NCI-H345 treated with DMSO at 0.1 percent for 48 hours (cell line): ENCODE results near the gene CEP44.
"Not testable (repeated sequence)": the region's sequence is repeated elsewhere in the genome, so short reads cannot be mapped to it uniquely, and the experiment has no call there.

Experiments used
- DNase-seq: peaks from one replicate; lab custom pipeline; 2025; ENCODE audit not compliant: unreplicated experiment; lab: John Stamatoyannopoulos, UW

CEP44 gene

GRCh38 chr4:174318829-174319764 is 35.4 kb downstream of the CEP44 start:
- peak; percentile 4 for DNase-seq

DNA sequence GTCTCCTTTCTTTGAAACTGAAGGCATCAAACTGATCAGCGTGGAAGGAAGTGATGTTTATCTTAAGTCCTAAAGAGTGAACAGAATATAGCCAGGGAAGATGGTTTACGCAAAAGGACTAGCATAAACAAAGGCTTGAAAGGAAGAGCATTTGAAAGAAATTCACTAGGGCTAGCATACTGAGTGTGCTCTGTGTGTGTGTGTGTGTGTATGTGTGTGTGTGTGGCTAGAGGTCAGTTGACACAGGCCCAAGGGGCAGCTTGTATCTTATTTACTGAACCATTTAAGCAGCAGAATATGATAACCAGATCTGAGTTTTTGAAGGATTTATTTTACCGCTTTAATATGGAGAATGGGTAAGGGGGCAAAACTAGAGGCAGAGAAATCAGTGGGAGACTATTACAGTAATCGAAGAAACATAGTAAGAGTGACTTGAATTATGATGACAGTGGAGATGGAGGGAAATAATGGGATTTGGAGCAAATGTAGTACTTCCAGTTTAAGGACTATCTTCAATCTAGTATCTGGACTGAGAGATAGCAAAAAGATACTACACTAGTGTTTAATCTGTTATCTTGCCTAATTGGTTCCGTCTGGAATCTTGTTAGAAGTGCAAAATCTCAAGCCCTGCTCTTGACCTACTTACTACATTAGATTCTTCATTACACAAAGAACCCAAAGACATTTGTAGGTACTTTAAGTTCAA is 36.9 kb downstream of the CEP44 start:
- DNase-seq: no peak

DNA sequence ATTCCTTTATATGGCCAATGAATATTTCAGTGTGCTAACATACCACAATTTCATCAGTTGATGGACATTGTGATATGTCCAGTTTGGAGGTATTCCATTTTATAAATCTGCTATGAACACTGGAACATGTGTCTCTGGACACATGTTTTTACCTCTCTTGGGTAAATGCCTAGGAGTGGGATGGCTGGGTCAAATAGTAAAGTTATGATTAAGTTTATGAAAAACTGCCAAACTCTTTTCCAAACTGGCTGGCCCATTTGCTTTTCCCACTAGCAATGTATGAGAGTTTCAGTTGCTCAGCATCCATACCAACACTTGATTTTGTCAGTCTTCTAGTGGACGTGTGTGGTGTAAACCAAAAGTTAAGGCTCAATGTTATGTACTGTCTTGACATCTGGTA is 40.5 kb downstream of the CEP44 start:
- DNase-seq: no peak

GRCh38 chr4:174324725-174325124 is 41.0 kb downstream of the CEP44 start:
- DNase-seq: no peak

- no peak for DNase-seq
Measured at GRCh38 chr4:174332741-174333493, 49.2 kb downstream of the CEP44 start.

DNA sequence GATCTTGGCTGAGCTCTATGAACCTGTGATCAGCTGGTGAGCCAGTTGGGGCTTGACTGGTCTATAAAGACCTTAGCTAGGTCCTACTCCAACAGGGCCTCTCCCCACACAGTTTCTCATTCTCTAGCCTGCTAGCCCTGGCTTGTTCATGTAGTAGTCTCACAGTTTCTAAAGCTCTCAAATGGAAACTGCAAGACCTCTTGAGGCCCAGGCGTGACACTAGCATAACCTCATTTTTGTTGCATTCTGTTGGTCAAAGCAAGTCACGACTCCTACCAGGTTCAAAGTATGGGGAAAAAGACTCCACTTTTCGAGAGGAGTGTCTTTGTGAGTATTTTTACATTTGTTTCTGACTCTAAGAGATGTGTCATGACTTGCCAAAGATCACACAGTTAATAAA is 50.9 kb downstream of the CEP44 start:
- no peak for DNase-seq

GRCh38 chr4:174340714-174341113 is 57.0 kb downstream of the CEP44 start:
- DNase-seq: no peak

- DNase-seq: no peak
Measured at GRCh38 chr4:174349156-174349555, 65.4 kb downstream of the CEP44 start.

- DNase-seq: no peak
Measured at GRCh38 chr4:174352061-174352819, 68.5 kb downstream of the CEP44 start.

GRCh38 chr4:174357321-174357720 is 73.6 kb downstream of the CEP44 start:
- DNase-seq: no peak

- no peak for DNase-seq
Measured at GRCh38 chr4:174358410-174358809, 74.7 kb downstream of the CEP44 start.

GRCh38 chr4:174358829-174359228 is 75.1 kb downstream of the CEP44 start:
- DNase-seq: no peak

DNA sequence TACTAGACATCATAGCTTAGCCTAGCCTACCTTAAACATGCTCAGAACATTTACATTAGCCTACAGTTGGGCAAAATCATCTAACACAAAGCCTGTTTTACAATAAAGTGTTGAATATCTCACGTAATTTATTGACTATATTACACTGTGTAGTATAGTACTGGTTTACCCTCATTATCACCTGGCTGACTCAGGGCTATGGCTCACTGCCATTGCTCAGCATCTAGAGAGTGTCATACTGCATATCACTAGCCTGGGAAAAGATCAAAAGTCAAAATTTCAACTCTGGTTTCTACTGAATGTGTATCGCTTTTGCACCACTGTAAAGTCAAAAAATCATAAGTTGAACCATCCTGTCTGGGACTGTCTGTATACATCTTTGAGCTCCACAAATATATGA is 78.6 kb downstream of the CEP44 start:
- no peak for DNase-seq

DNA sequence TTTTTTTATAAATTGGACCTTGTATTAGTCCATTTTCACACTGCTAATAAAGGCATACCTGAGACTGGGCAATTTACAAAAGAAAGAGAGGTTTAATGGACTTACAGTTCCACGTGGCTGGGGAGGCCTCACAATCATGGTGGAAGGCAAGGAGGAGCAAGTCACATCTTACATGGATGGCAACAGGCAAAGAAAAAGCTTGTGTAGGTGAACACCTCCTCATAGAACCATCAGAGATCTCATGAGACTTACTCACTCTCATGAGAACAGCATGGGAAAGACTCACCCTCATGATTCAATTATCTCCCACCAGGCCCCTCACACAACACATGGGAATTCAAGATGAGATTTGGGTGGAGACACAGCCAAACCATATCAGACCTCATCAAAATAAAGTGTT is 80.1 kb downstream of the CEP44 start:
- DNase-seq: not testable (repeated sequence)

- peak; percentile 8 for DNase-seq
Measured at GRCh38 chr4:174365018-174365587, 81.4 kb downstream of the CEP44 start.

- no peak for DNase-seq
Measured at GRCh38 chr4:174369985-174370384, 86.3 kb downstream of the CEP44 start.

DNA sequence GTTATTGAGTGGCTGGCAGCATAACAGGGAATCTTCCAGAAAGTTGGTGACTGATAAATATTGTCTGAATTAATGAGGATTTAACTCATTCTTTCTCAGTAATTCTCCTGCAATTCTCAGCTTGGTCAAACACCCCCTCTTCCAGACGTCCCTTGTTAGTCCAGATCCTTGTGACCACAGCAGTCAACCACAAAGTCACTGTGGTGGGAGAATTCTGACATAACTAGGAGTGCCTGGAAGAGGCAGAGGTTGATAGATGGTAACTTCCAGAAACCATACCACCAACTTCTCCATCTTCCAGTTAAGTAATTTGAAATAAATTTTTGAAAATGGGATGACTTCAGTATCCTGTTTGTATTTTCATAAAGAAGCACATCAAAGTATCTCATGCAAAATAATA is 90.1 kb downstream of the CEP44 start:
- DNase-seq: no peak

- DNase-seq: no peak
Measured at GRCh38 chr4:174375422-174375821, 91.7 kb downstream of the CEP44 start.

GRCh38 chr4:174377613-174378012 is 93.9 kb downstream of the CEP44 start:
- DNase-seq: no peak

GRCh38 chr4:174378951-174379350 is 95.2 kb downstream of the CEP44 start:
- DNase-seq: no peak
